IPS-15b (cell line): ENCODE data around the gene PORCN.

Experiments used
- H3K27me3 ChIP-seq: one replicate; pipeline ENCODE4 v1.6.1; 2013; ENCODE audit warnings: low read length; ENCODE audit not compliant: control insufficient read depth, insufficient read depth
- H3K36me3 ChIP-seq: one replicate; pipeline ENCODE4 v1.6.1; 2013; ENCODE audit warnings: low read length; ENCODE audit not compliant: control insufficient read depth, insufficient read depth
- H3K4me1 ChIP-seq: one replicate; pipeline ENCODE4 v1.6.1; 2013; ENCODE audit warnings: mild to moderate bottlenecking, low read length; ENCODE audit not compliant: control insufficient read depth, insufficient read depth
- H3K4me3 ChIP-seq: one replicate; pipeline ENCODE4 v1.5.1; 2013; ENCODE audit warnings: low read depth, low read length
- H3K9ac ChIP-seq: one replicate; pipeline ENCODE4 v1.6.1; 2013; ENCODE audit warnings: low read depth, mild to moderate bottlenecking, low read length
- H3K9me3 ChIP-seq: one replicate; pipeline ENCODE4 v1.6.1; 2013; ENCODE audit warnings: mild to moderate bottlenecking, low read length; ENCODE audit not compliant: control insufficient read depth, insufficient read depth

Gene PORCN

GRCh38 chrX:48470110-48470832, 38.5 kb upstream of the PORCN start, which contains the start of gene SLC38A5:
Gene SLC38A5 (minus strand): TSS chrX:48470260. CDS start chrX:48467924, 2,336 bp downstream.
- H3K9me3 ChIP-seq: no peaks in the 10 kb centered on the region
- peak within 1 kb of the TSS; percentile 67 for H3K4me3 ChIP-seq
- peak within 1 kb of the TSS; percentile 8 for H3K9ac ChIP-seq
- no peaks in the 10 kb centered on the region for H3K36me3 ChIP-seq
- peaks cover 8% of the 10 kb centered on the region for H3K4me1 ChIP-seq
- no peaks in the 10 kb centered on the region for H3K27me3 ChIP-seq

GRCh38 chrX:48470833-48471118, 38.0 kb upstream of the PORCN start:
- no peaks in the 10 kb centered on the region for H3K36me3 ChIP-seq
- no peak overlapping the region for H3K4me3 ChIP-seq
- H3K9ac ChIP-seq: no peak overlapping the region
- H3K4me1 ChIP-seq: peaks cover 8% of the 10 kb centered on the region
- no peaks in the 10 kb centered on the region for H3K27me3 ChIP-seq
- H3K9me3 ChIP-seq: no peaks in the 10 kb centered on the region

GRCh38 chrX:48471504-48471903, 37.3 kb upstream of the PORCN start:
- peaks cover 8% of the 10 kb centered on the region for H3K4me1 ChIP-seq
- H3K27me3 ChIP-seq: no peaks in the 10 kb centered on the region
- H3K9ac ChIP-seq: no peak overlapping the region
- no peaks in the 10 kb centered on the region for H3K36me3 ChIP-seq
- H3K9me3 ChIP-seq: no peaks in the 10 kb centered on the region
- H3K4me3 ChIP-seq: no peak overlapping the region

- Histone ChIP-seq H3K9ac (no peak overlapping the region), H3K4me1 (peaks cover 8% of the 10 kb centered on the region), H3K36me3 (no peaks in the 10 kb centered on the region), H3K4me3 (no peak overlapping the region), H3K27me3 (no peaks in the 10 kb centered on the region), H3K9me3 (no peaks in the 10 kb centered on the region)
Measured at GRCh38 chrX:48472225-48472624, 36.6 kb upstream of the PORCN start.

GRCh38 chrX:48472851-48473703, 35.7 kb upstream of the PORCN start:
- H3K36me3 ChIP-seq: no peaks in the 10 kb centered on the region
- no peaks in the 10 kb centered on the region for H3K27me3 ChIP-seq
- no peak overlapping the region for H3K9ac ChIP-seq
- no peak overlapping the region for H3K4me3 ChIP-seq
- H3K9me3 ChIP-seq: no peaks in the 10 kb centered on the region
- H3K4me1 ChIP-seq: peaks cover 8% of the 10 kb centered on the region

GRCh38 chrX:48473704-48473990, 35.1 kb upstream of the PORCN start:
- Histone ChIP-seq H3K36me3 (no peaks in the 10 kb centered on the region), H3K9me3 (no peaks in the 10 kb centered on the region), H3K4me3 (peak overlapping the region; percentile 8), H3K4me1 (peaks cover 8% of the 10 kb centered on the region), H3K9ac (peak overlapping the region; percentile 47), H3K27me3 (no peaks in the 10 kb centered on the region)

GRCh38 chrX:48474127-48474526, 34.7 kb upstream of the PORCN start:
- H3K9ac ChIP-seq: peak overlapping the region; percentile 47
- peak overlapping the region; percentile 8 for H3K4me3 ChIP-seq
- H3K4me1 ChIP-seq: peaks cover 8% of the 10 kb centered on the region
- H3K36me3 ChIP-seq: peaks cover 4% of the 10 kb centered on the region
- H3K9me3 ChIP-seq: no peaks in the 10 kb centered on the region
- no peaks in the 10 kb centered on the region for H3K27me3 ChIP-seq

GRCh38 chrX:48474581-48474980, 34.2 kb upstream of the PORCN start:
- H3K27me3 ChIP-seq: no peaks in the 10 kb centered on the region
- H3K4me1 ChIP-seq: peaks cover 6% of the 10 kb centered on the region
- H3K4me3 ChIP-seq: no peak overlapping the region
- H3K9me3 ChIP-seq: no peaks in the 10 kb centered on the region
- no peak overlapping the region for H3K9ac ChIP-seq
- H3K36me3 ChIP-seq: peaks cover 4% of the 10 kb centered on the region

GRCh38 chrX:48475296-48475695, 33.5 kb upstream of the PORCN start:
- Histone ChIP-seq H3K27me3 (no peaks in the 10 kb centered on the region), H3K9me3 (no peaks in the 10 kb centered on the region), H3K9ac (no peak overlapping the region), H3K36me3 (peaks cover 4% of the 10 kb centered on the region), H3K4me3 (peak overlapping the region; percentile 82), H3K4me1 (peaks cover 4% of the 10 kb centered on the region)

- H3K27me3 ChIP-seq: no peaks in the 10 kb centered on the region
- H3K36me3 ChIP-seq: peaks cover 4% of the 10 kb centered on the region
- H3K4me1 ChIP-seq: peaks cover 4% of the 10 kb centered on the region
- H3K9me3 ChIP-seq: no peaks in the 10 kb centered on the region
- H3K9ac ChIP-seq: peak within 1 kb of the TSS; percentile 76
- H3K4me3 ChIP-seq: peak within 1 kb of the TSS; percentile 82
Measured at GRCh38 chrX:48475774-48476577, 32.8 kb upstream of the PORCN start, which contains the start of gene FTSJ1. Gene FTSJ1 (plus strand): TSS chrX:48476199. CDS start chrX:48478048, 1,849 bp downstream.

GRCh38 chrX:48476919-48477318, 31.9 kb upstream of the PORCN start:
- Histone ChIP-seq H3K36me3 (peaks cover 11% of the 10 kb centered on the region), H3K27me3 (no peaks in the 10 kb centered on the region), H3K4me1 (peaks cover 4% of the 10 kb centered on the region), H3K9ac (no peak overlapping the region), H3K9me3 (no peaks in the 10 kb centered on the region), H3K4me3 (peak overlapping the region; percentile 82)
